ENCODE results near the gene CCKAR. TPM values are rescaled to one million over a fixed set of nuclear protein-coding genes. Genes with fewer than 3 reads are reported as not detected.
"Not testable (repeated sequence)": the region's sequence is repeated elsewhere in the genome, so short reads cannot be mapped to it uniquely, and the experiment has no call there.

CCKAR gene, protein sequence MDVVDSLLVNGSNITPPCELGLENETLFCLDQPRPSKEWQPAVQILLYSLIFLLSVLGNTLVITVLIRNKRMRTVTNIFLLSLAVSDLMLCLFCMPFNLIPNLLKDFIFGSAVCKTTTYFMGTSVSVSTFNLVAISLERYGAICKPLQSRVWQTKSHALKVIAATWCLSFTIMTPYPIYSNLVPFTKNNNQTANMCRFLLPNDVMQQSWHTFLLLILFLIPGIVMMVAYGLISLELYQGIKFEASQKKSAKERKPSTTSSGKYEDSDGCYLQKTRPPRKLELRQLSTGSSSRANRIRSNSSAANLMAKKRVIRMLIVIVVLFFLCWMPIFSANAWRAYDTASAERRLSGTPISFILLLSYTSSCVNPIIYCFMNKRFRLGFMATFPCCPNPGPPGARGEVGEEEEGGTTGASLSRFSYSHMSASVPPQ
- not detected for total RNA-seq
- long read RNA-seq, result 0 reads

- intact Hi-C loops (cut with DNase I), result no loop called here
- ATAC-seq (ENCODE audit: poor library complexity), result no peak
- no peak for DNase-seq
Measured at GRCh38 chr4:26490111-26490959, at the start of gene CCKAR. Gene CCKAR, minus strand, starts transcription at chr4:26490484. Its CDS starts 217 bp downstream, at chr4:26490267.

DNA sequence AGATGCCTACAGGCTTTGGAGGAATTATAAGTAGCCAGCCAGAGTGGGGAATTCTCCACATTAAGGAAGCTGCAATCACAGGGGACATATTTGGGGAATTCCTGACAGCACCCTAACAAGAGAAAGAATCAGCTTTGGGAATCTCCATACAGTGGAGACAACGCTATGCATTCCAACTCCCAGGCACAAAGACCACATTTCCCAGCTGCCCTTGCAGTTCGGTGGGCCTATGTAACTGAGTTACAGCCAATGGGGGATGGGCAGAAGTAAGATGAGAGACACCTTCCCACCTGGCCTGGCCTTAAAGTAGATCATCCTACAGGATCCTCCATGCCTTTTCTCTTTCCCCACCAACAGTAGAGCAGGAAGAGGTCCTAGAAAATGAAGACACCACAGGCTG, 43.4 kb upstream of the CCKAR start:
- intact Hi-C loops (cut with DNase I), result no loop called here
- DNase-seq (no peak), ATAC-seq (ENCODE audit: poor library complexity) (no peak)

- ATAC-seq (ENCODE audit: poor library complexity), result no peak
- intact Hi-C loops (cut with DNase I), result no loop called here
- no peak for DNase-seq
Measured at GRCh38 chr4:26531491-26532116, 41.3 kb upstream of the CCKAR start.

DNA sequence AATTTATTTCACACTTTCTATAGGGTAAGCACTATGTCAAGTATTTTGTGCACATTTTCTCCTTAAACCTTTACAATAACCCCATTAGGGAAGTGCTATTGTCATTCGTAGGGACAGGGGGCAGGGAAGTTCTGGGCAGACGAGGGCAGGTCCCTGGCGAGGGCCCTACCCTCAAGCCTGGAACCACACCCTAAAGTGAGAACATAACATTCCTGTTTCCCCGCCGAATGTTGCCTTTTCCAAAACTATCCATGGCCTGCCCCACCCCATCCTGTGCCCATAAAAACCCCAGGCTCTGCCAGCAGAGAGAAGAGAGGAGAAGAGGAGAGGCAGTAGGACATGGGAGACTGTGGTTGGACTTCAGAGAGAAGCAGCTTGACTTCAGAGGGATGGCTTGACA, 39.8 kb upstream of the CCKAR start:
- intact Hi-C loops (cut with DNase I), result no loop called here
- ATAC-seq (ENCODE audit: poor library complexity) (no peak), DNase-seq (no peak)

DNA sequence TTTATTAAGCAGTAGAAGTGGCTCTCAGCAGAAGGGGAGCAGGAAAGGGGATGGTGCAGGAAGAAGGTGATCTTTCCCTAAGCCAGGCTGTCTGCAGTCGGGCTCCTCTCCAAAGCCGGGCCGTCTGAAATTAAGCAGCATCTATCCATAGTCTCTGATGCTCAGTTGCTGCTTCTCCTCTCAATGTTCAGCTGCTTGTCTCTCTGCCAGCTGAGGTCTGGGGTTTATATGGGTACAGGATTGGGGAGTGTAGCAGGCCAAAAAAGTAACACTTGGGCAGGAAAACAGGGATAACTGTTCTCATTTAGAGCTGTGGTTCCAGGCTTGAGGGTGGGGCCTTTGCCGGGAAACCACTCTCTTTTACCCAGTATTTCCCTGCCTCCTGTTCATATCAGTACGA, 39.2 kb upstream of the CCKAR start:
- intact Hi-C loops (cut with DNase I), result no loop called here
- DNase-seq, result no peak
- no peak for ATAC-seq (ENCODE audit: poor library complexity)

GRCh38 chr4:26525771-26526150, 35.5 kb upstream of the CCKAR start:
- intact Hi-C loops (cut with DNase I), result no loop called here
- no peak for ATAC-seq (ENCODE audit: poor library complexity)

DNA sequence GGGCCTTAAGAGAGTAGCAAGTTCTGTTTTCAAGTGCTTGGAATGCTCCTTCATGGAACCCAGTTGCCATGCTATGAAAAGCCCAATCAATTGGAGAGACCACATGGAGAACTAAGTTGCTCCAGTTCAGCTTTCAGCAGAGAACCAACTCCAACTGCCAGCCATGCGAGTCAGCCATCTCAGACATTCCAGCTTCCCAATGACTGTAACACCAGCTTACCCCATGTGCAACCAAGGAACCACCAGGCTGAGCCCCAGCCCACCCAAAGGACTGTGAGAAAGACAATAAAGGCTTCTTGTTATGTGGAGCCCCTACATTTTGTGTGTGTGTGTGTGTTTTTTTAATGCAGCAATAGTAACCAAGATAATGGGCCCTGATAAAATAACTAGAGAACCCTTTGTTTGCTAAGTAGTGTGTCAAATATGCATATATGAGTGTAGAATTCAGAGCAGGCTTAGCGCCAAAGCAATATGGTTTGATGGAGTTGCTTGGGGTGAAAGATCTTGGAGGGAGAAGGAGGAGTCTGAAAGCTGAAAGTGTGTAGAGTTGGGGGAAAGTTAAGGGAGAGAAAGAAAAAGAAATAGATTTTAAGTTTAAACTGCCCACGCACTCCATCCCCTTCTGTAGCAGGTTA, 35.0 kb upstream of the CCKAR start:
- ATAC-seq (ENCODE audit: poor library complexity) (no peak), DNase-seq (no peak)
- intact Hi-C loops (cut with DNase I), result no loop called here

More at GRCh38 chr4:26525771-26526150, 35.5 kb upstream of the CCKAR start:
- no peak for DNase-seq

DNA sequence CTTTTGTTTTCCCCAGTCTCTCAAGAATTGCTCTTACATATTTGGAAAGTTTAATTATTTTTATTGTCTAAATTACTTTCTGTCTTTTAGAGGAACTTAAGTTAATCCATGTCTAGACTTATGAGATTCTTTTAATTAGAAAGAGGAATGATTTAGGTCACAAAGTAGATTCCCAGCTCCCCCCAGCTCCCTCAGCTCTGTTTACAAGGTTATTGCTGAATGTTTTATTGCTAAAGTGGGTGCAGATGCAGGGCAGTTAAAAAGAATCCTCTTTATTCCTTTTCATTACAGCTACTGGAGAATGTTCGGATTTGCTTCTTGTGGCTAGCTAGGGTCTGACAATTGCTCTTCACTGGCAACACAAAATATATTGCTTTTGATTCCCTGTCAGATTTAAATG, 33.7 kb upstream of the CCKAR start:
- ATAC-seq (ENCODE audit: poor library complexity) (no peak), DNase-seq (no peak)
- intact Hi-C loops (cut with DNase I), result no loop called here

- ATAC-seq (ENCODE audit: poor library complexity), result no peak
- intact Hi-C loops (cut with DNase I), result no loop called here
Measured at GRCh38 chr4:26522478-26522877, 32.2 kb upstream of the CCKAR start.

GRCh38 chr4:26520728-26521450, 30.6 kb upstream of the CCKAR start:
- intact Hi-C loops (cut with DNase I), result no loop called here

More at GRCh38 chr4:26522478-26522877, 32.2 kb upstream of the CCKAR start:
- no peak for DNase-seq

GRCh38 chr4:26515936-26516335, 25.7 kb upstream of the CCKAR start:
- intact Hi-C loops (cut with DNase I), result no loop called here
- ATAC-seq (ENCODE audit: poor library complexity), result no peak
- no peak for DNase-seq

More at GRCh38 chr4:26520728-26521450, 30.6 kb upstream of the CCKAR start:
- DNase-seq (no peak), ATAC-seq (ENCODE audit: poor library complexity) (no peak)

DNA sequence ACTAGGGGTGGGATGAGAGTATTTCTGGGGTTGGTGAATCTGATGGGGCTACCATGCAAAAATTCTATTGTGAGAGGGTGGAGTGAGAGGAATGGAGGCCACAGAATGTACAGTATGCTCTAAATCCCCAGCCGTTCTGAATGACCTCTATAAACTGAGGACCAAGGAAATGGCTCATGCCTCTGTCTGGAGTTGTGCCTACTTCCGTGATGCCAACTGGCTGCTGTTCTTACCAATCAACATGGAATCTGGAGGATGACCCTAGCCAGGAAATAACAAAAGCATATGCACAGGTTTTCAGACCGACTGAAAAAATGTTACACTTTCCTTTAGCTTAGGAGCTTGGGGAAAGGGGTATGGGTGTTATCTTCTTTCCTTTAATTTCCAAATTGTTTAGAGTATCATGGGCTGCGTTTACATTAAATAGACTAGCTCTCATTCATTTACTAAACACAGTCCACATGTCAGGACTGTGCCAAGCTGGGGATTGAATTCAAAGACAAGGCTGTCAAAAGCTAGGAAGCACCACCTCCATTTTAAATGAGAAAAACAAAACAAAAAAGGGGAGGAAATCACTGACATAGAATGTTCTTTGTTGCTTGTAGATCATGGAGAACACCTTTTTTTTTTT, 20.2 kb upstream of the CCKAR start:
- no peak for DNase-seq
- intact Hi-C loops (cut with DNase I), result no loop called here
- no peak for ATAC-seq (ENCODE audit: poor library complexity)

- DNase-seq, result no peak
- ATAC-seq (ENCODE audit: poor library complexity), result no peak
- intact Hi-C loops (cut with DNase I), result no loop called here
Measured at GRCh38 chr4:26509681-26510333, 19.5 kb upstream of the CCKAR start.

- ATAC-seq (ENCODE audit: poor library complexity) (no peak), DNase-seq (no peak)
- intact Hi-C loops (cut with DNase I), result no loop called here
Measured at GRCh38 chr4:26507286-26507685, 17.0 kb upstream of the CCKAR start.

DNA sequence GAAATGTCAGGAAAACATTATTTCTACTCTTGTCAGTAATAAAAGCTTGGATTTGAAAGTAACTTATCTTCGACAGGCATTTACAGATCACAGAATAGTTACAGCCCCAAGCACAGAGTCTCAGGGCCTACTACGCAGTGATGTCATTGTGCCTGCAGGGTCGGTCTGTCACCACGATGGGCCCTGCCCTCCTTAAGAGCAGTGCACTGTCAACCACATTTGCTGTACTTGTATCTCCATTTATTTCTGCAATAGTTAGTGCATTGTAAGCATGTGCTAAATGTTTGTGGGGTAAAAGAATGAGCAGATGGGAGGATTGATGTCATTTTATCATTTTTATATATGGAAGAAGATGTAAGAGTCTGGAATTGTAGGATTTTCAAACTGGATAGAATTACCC, 13.6 kb upstream of the CCKAR start:
- intact Hi-C loops (cut with DNase I), result no loop called here
- ATAC-seq (ENCODE audit: poor library complexity), result no peak
- DNase-seq, result no peak

- intact Hi-C loops (cut with DNase I), result no loop called here
- no peak for ATAC-seq (ENCODE audit: poor library complexity)
Measured at GRCh38 chr4:26503427-26503826, 13.1 kb upstream of the CCKAR start.

DNA sequence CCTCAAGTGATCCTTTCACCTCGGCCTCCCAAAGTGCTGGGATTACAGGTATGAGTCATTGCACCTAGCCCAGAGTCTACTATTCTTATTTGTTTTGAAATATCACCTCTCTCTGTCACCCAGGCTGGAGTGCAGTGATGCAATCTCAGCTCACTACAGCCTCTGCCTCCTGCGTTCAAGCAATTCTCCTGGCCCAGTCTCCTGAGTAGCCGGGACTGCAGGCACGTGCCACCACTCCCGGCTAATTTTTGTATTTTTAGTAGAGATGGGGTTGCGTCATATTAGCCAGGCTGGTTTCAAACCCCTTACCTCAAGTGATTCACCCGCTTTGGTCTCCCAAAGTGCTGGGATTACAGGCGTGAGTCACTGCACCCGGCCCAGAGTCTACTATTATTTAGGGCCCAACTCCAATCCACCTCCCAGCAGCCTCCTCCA, 10.3 kb upstream of the CCKAR start:
- ATAC-seq (ENCODE audit: poor library complexity); DNase-seq; intact Hi-C loops (cut with DNase I): not testable (repeated sequence)

More at GRCh38 chr4:26503427-26503826, 13.1 kb upstream of the CCKAR start:
- DNase-seq, result no peak

All from Right ventricle myocardium superior (tissue), 1 donor.